ENCODE measurements around the gene CD207.

DNA sequence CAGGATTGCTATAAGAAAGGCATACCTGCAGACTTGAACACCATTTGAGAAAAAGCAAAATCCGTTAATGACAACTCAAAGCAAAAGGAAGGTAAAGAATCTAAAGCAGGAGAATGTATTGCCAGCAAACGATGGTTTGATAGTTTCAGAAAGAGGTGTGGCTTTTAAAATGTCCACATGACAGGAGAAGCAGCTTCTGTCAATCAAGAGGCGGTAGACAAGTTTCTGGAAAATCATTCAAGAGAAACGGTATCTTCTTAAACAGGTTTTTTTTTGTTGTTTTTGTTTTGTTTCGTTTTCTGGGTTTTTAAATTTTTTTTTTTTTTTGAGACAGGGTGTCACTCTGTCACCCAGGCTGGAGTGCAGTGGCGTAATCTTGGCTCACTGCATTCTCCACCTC, 29.0 kb downstream of the CD207 start:
- TF ChIP-seq YY1 (IDR thresholded peaks at IDR 0.05; ENCODE audit: insufficient read depth, insufficient read length) (no peak), SUZ12 (IDR thresholded peaks at IDR 0.05; ENCODE audit: extremely low read depth, insufficient read depth, insufficient read length) (no peak), ZNF274 (IDR thresholded peaks at IDR 0.05; ENCODE audit: low read depth, low read length) (no peak)

Data from NT2/D1 (cell line).